Hematopoietic multipotent progenitor cell treated with erythropoietin and hydrocortisone succinate and interleukin-3 and kit ligand, for 4 days (in vitro differentiated cells): ENCODE measurements around the gene IBSP.

Experiments used
- DNase-seq: peaks from one replicate; pipeline ENCODE4 v3.0.0-alpha.2; 2015

The IBSP gene

DNA sequence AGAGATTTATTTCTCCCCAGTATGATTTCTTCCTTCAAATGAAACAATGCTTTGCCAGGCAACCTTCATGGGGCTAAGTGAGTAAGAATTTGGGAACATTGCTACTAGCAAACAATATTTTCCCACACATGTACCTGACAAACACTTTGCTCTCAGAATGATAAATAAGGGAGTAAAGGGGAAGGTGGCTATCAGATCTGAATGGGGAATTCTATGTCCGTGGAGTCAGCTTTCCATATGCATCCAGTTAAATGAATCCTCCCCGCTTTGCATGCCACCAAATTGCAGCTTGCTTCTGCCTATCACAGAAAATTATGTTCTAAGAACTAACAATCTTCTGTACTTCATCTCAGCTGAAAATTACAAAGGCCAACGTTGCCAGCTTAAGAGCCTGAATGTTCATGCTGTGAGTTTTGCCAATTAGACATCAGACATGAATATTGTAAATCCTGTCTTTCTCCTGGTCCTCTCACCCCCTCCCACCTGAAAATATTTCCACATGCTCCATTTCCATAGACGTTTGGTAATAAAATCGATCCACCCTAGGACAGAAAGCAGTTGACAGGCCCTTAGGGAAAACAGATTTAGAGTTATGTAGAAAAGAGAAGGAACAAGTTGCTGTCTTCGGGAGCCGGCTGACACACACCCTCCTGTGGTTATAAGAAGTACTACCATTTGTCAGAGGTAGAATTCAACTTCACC, 39.7 kb downstream of the IBSP start:
- peak; percentile 68 for DNase-seq

DNA sequence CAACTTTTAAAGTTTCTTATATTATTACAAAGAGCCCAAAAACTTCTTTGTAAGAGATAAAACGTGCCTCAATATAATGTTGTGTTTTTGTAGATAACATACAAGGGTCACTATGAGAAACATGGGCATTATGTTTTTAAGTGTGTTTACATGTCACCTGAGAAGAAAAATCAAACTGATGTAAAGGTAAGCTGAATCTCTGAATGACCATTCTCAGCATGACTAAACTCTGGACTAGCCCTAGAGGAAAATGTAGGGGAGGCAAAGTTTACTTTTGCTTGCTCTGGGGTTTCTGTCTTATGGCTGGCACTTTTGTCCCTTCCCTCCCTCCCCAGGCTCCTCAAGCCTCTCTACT, 40.2 kb downstream of the IBSP start:
- no peak for DNase-seq

DNA sequence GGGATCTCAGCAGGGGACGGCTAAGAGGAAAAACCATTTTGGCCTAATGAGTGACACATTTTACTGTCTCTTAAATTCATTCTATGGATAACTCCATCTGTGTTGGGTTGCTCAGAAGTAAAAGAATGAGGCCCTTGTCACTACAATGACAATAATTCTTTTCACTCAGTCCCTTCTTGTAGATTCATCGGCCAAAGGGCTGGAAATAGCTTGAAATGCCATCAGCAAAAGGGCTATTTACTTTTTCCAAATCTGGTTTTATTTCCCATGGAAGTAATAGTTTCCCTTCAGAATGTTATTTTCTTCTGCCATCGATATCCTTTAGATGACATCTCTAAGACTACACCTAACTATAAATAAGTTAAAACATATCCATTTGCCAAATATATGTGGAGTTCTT, 40.8 kb downstream of the IBSP start:
- DNase-seq, result no peak

- peak; percentile 47 for DNase-seq
Observed at GRCh38 chr4:87843936-87844335, 44.6 kb downstream of the IBSP start.

GRCh38 chr4:87844452-87844851, 45.1 kb downstream of the IBSP start:
- no peak for DNase-seq

DNA sequence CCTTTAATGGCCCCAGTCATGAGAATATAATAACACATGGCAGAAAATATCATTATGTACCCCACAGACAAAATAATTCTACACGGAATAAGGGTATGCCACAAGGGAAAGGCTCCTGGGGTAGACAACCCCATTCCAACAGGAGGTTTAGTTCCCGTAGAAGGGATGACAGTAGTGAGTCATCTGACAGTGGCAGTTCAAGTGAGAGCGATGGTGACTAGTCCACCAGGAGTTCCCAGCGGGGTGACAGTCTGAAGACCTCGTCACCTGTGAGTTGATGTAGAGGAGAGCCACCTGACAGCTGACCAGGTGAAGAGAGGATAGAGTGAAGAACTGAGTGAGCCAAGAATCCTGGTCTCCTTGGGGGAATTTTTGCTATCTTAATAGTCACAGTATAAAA, 46.9 kb downstream of the IBSP start:
- no peak for DNase-seq

DNA sequence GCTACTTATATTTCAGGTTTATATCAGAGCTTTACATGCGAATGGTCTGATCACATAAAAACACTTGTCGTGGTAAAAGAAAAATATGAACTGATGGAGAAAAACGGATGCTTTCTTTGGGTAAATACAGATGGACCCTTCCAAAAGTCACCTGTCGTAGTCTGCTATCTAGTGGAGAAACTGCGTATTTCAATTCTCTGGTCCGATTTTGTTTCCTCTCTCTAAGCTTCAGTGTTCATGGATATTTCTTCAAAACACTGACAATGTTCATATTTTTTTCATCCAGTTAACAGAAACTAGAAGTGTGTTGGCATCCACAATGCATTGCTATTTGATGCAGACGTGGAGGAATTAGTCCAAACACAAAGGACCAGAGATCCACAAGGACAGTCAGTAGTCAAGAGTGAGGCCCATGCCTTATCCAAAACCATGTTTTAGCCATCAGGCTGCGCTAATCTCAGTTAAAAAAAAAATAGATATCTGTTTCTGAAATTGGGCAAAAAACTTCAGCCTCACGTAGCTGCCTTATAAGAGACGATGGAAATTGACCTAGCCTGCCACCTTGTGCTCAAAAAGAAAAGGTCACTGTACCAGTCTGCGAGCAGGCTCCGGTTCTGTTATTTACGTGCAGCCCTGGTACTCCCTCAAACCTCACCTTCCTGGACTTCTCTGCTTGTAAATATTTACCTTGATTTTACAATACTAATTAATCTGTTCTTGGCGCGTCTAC, 49.4 kb downstream of the IBSP start:
- DNase-seq, result peak; percentile 84

DNA sequence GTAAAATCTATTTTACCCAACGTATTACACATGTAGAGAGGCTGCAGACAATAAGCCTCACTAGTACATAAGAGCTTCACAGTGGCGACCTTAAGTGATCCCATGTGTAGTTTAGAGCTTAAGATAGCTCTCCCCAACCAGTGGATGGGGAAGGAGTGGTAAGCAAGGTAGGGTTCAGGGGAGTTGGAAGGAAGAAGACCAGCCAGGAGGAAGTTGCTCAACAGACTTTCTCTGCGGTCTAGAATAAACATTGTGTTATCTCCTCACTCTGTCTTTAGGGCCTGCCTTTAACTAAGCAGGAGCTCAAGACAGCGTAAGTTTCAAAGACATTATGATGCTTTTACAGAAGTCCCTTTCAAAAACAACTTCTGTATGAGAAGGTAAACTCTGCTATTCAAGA, 50.3 kb downstream of the IBSP start:
- DNase-seq, result peak; percentile 76

DNA sequence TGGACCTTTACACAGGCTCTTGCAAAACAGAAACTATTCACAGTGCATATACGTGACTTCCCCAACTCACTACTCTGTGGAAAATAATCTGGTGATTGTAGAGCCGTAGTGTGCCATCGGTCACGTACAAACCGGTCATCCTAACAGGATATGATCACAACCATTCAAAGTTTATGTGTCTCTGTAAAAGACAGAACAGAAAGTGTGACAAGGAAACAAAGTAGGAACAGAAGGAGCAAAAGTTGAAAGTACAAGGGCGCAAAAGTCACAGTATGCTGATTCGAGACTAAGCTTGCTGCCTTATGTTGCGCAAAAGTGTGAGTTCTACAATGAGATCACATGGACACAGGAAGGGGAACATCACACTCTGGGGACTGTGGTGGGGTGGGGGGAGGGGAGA, 52.0 kb downstream of the IBSP start:
- peak; percentile 37 for DNase-seq

- no peak for DNase-seq
Observed at GRCh38 chr4:87851953-87852352, 52.6 kb downstream of the IBSP start.

GRCh38 chr4:87853108-87853507, 53.8 kb downstream of the IBSP start:
- DNase-seq, result peak; percentile 76

DNA sequence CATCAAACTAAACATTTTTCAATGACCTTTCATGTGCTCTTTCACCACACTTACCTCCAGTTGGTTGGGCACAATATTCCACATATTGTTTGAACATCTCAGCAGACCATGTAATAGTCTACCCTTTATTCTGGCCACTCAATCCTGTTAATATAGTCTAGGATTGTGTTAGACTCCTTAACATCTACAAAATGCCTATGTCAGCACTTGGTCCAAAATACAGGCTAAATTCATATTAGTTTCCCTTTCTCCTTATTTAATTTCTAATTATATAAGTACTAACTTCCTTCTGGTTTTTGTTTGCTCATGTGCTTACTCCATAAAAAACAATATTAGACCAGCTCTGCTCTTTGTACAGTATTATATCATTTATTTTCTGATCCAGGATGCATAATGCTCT, 54.5 kb downstream of the IBSP start:
- no peak for DNase-seq

GRCh38 chr4:87855559-87855958, 56.2 kb downstream of the IBSP start:
- DNase-seq, result peak; percentile 28

GRCh38 chr4:87856816-87857215, 57.5 kb downstream of the IBSP start:
- no peak for DNase-seq

GRCh38 chr4:87857789-87858188, 58.4 kb downstream of the IBSP start:
- DNase-seq, result no peak
